HepG2 (cell line): ENCODE results near the gene FAM20C. TPM values are rescaled to one million over a fixed set of nuclear protein-coding genes. Genes with fewer than 3 reads are reported as not detected.

Experiments used
- ATAC-seq: fragments of 200-7000 bp; cut with Tn5 transposase; 3 replicates; pipeline ENCODE4 v1.9.1; 2020; ENCODE audit warnings: mild to moderate bottlenecking, moderate library complexity
- BruUV-seq: library from RNA; stranded (reverse); fragments of 400-500 nt; replicated peaks from 2 replicates; lab custom pipeline; 2021; lab: Mats Ljungman, UMichigan
- CTCF ChIA-PET: fragments of 300-600 bp; formaldehyde crosslinking; extraction: SDS; loops from one replicate; lab custom pipeline; 2021; ENCODE audit warnings: low total read pairs, inconsistent platforms, low intra/inter-chr PET ratio; lab: Yijun Ruan, JAX
- POLR2A ChIA-PET: fragments of 350-600 bp; sonication (Branson Sonifier 250); formaldehyde crosslinking; loops from one replicate; lab custom pipeline; 2020; ENCODE audit warnings: antibody characterized with exemption, inconsistent platforms; lab: Yijun Ruan, JAX
- DNase-seq: peaks from one replicate; pipeline ENCODE4 v3.0.0-alpha.2; 2015; ENCODE audit warnings: low spot score
- FAIRE-seq: peaks from 3 replicates; lab custom pipeline; 2011; peaks lifted over from hg19 to GRCh38; lab: Jason Lieb, UNC
- H2AFZ ChIP-seq: one replicate; pipeline ENCODE4 v1.6.1; 2011; ENCODE audit warnings: low read length, inconsistent platforms
- H3K27ac ChIP-seq: fragments of 300-600 bp; 3 replicates; pipeline ENCODE4 v1.8.0; 2011; ENCODE audit warnings: mixed run types, mild to moderate bottlenecking, mixed read lengths, low read length, inconsistent platforms; ENCODE audit not compliant: insufficient read depth; ENCODE audit errors: extremely low read length
- H3K27me3 ChIP-seq, 2 experiments: fragments of 200-600 bp in 1 of 2; 2 replicates in 1 of 2; 3 replicates in 1 of 2; pipeline versions ENCODE4 v1.6.0 to v1.8.0; 2011; ENCODE audit warnings: low read length in 2 of 2, mild to moderate bottlenecking in 2 of 2, moderate library complexity in 2 of 2, inconsistent platforms in 1 of 2; ENCODE audit not compliant: insufficient read depth in 2 of 2, control insufficient read depth in 1 of 2
- H3K36me3 ChIP-seq, 2 experiments: fragments of 200-600 bp in 1 of 2; replicated peaks in 1 of 2; 2 replicates in 1 of 2; 3 replicates in 1 of 2; pipeline versions ENCODE4 v1.5.1 to v1.8.0; 2011; ENCODE audit warnings: low read length in 2 of 2, inconsistent platforms in 1 of 2; ENCODE audit not compliant: insufficient read depth in 2 of 2, control insufficient read depth in 1 of 2
- H3K4me1 ChIP-seq: 2 replicates; pipeline ENCODE4 v1.5.1; 2012; ENCODE audit warnings: low read length, inconsistent platforms; ENCODE audit not compliant: insufficient read depth
- H3K4me2 ChIP-seq: 2 replicates; pipeline ENCODE4 v1.6.0; 2011; ENCODE audit warnings: low read depth, low read length, inconsistent platforms
- H3K4me3 ChIP-seq, 3 experiments: fragments of 200-600 bp in 1 of 3; sonication (generic), shearing (Covaris generic) in 1 of 3; replicated peaks in 1 of 3; 2 replicates each; pipeline ENCODE4 v1.5.1; 2011 to 2016; ENCODE audit warnings: low read length in 3 of 3, inconsistent platforms in 2 of 3, low read depth in 2 of 3, mild to moderate bottlenecking in 2 of 3, control low read depth in 1 of 3, mixed read lengths in 1 of 3; ENCODE audit not compliant: insufficient read depth in 1 of 3
- H3K79me2 ChIP-seq: one replicate; pipeline ENCODE4 v1.6.1; 2011; ENCODE audit warnings: low read length, inconsistent platforms; ENCODE audit not compliant: insufficient read depth
- H3K9ac ChIP-seq: 2 replicates; pipeline ENCODE4 v1.6.0; 2011; ENCODE audit warnings: mild to moderate bottlenecking, low read depth, low read length, inconsistent platforms; ENCODE audit not compliant: insufficient read depth
- H3K9me3 ChIP-seq: 2 replicates; pipeline ENCODE4 v1.5.1; 2012; ENCODE audit warnings: mild to moderate bottlenecking, low read length
- H4K20me1 ChIP-seq: 2 replicates; pipeline ENCODE4 v1.6.0; 2011; ENCODE audit warnings: inconsistent platforms, mild to moderate bottlenecking, low read length, moderate library complexity; ENCODE audit not compliant: insufficient read depth
- HOXA7 ChIP-seq: sonication (generic); formaldehyde crosslinking; IDR thresholded peaks from 2 replicates; pipeline ENCODE4 v1.8.1; 2022; ENCODE audit warnings: mild to moderate bottlenecking, missing genetic modification reagents, moderate library complexity
- KDM2A ChIP-seq: sonication (generic); formaldehyde crosslinking; IDR thresholded peaks from 2 replicates; pipeline ENCODE4 v1.4.0; 2020; ENCODE audit warnings: low read depth, missing genetic modification reagents, borderline replicate concordance
- MAX ChIP-seq: IDR thresholded peaks from 2 replicates; pipeline ENCODE4 v1.6.1; 2012; ENCODE audit warnings: inconsistent platforms
- NFE2L1 ChIP-seq: sonication (generic); formaldehyde crosslinking; IDR thresholded peaks from 2 replicates; pipeline ENCODE4 v1.4.0; 2020; ENCODE audit warnings: missing genetic modification reagents, mild to moderate bottlenecking, borderline replicate concordance
- ZBTB3 ChIP-seq: sonication (generic); formaldehyde crosslinking; IDR thresholded peaks from 2 replicates; pipeline ENCODE4 v1.4.0; 2020; ENCODE audit warnings: low read depth, mild to moderate bottlenecking, moderate library complexity, missing genetic modification reagents, borderline replicate concordance
- ZBTB33 ChIP-seq: sonication (generic); formaldehyde crosslinking; IDR thresholded peaks from 2 replicates; pipeline ENCODE4 v1.4.0; 2020; ENCODE audit warnings: missing genetic modification reagents
- ZBTB4 ChIP-seq: sonication (generic); formaldehyde crosslinking; IDR thresholded peaks from 2 replicates; pipeline ENCODE4 v1.4.0; 2020; ENCODE audit warnings: missing genetic modification reagents, mild to moderate bottlenecking, borderline replicate concordance
- ZMAT3 ChIP-seq: sonication (generic); formaldehyde crosslinking; conservative IDR thresholded peaks from 2 replicates; pipeline ENCODE4 v1.7.0; 2021; ENCODE audit warnings: missing genetic modification reagents
- ZNF362 ChIP-seq: sonication (generic); formaldehyde crosslinking; IDR thresholded peaks from 2 replicates; pipeline ENCODE4 v1.4.0; 2020; ENCODE audit warnings: missing genetic modification reagents, mild to moderate bottlenecking, borderline replicate concordance
- ZNF687 ChIP-seq: sonication (generic); formaldehyde crosslinking; IDR thresholded peaks from 2 replicates; pipeline ENCODE4 v1.5.1; 2020; ENCODE audit warnings: mild to moderate bottlenecking, missing genetic modification reagents, moderate library complexity
- WGBS: methylation state at CpG from one replicate; pipeline ENCODE4 v1.1.6; 2017; ENCODE audit warnings: low lambda C conversion rate; 5-methylcytosine and 5-hydroxymethylcytosine counted together
- in situ Hi-C: cut with HindIII; loops from 2 replicates; pipeline ENCODE4 v1.10.0; 2017; ENCODE audit warnings: low pct_unique_long_range_greater_than_20kb; ENCODE audit not compliant: extremely low pct_ligation_motif_present
- intact Hi-C: fragments of 100-400 bp; cut with micrococcal nuclease; formaldehyde crosslinking; loops from one replicate; pipeline ENCODE4 v1.10.0; 2022; ENCODE audit not compliant: unreplicated experiment
- polyA plus RNA-seq, 8 experiments: library from polyadenylated mRNA; depleted of rRNA in 3 of 8; stranded (reverse) in 7 of 8; unstranded in 1 of 8; fragments of >200 nt; fragmentation: Illumina TruSeq in 4 of 8; extraction: Trizol in 4 of 8; gene quantifications; 2 replicates each; pipeline versions ENCODE4 v1.2.1 to v1.2.3, GENCODE V29; 2011 to 2016; ENCODE audit warnings: low read depth in 4 of 8, missing spikeins in 1 of 8, mixed read lengths in 1 of 8; ENCODE audit not compliant: insufficient read depth in 1 of 8
- total RNA-seq, 5 experiments: library from RNA; depleted of rRNA; stranded (reverse); fragments of >200 nt; fragmentation: Illumina TruSeq; extraction: Trizol; gene quantifications; 2 replicates each; pipeline ENCODE4 v1.2.3, GENCODE V29; 2016; ENCODE audit warnings: low read depth in 1 of 5

FAM20C gene
- total and polyA plus RNA-seq, 2 of the 13 experiments (the other 11 are each of a cell fraction or from before 2014, with no cell fraction given): 11.9 to 19.9 TPM

GRCh38 chr7:149791-150636 is 42.4 kb upstream of the FAM20C start:
- ChIA-PET POLR2A (interaction anchor here (1.0 kb wide), 3 partner anchors 22 to 402 kb away, joined by 3 to 4 read pairs (median 3); no protein-coding TSS in a partner anchor), CTCF (no interaction called here)
- no TSS peak for BruUV-seq
- peak; percentile 66 for ATAC-seq
- no peak overlapping the region for H3K4me3 ChIP-seq
- WGBS: 93% methylated on average over 32 of the region's 41 CpGs
- peak overlapping the region; percentile 34; the same call in 1 of the 2 replicates for H3K4me2 ChIP-seq
- no peak for FAIRE-seq
- no peaks in the 10 kb centered on the region for H3K79me2 ChIP-seq
- H2AFZ ChIP-seq: no peak overlapping the region
- DNase-seq: no peak
- H3K27me3 ChIP-seq: peaks cover 0 to 14% of the 10 kb centered on the region in 2 experiments; a peak in 3 of 5 replicates
- intact Hi-C loops (no loop called here), in situ Hi-C loops (no loop called here)
- no peaks in the 10 kb centered on the region for H3K9me3 ChIP-seq
- no peak overlapping the region for H3K27ac ChIP-seq
- H3K9ac ChIP-seq: no peak overlapping the region
- no peaks in the 10 kb centered on the region for H3K36me3 ChIP-seq
- H3K4me1 ChIP-seq: peaks cover 19% of the 10 kb centered on the region
- H4K20me1 ChIP-seq: no peaks in the 10 kb centered on the region
- TF ChIP-seq ZMAT3 (CRISPR knock-in tag) (0 out of 2 replicates have a peak, but pooled peaks have one; percentile 34), NFE2L1 (CRISPR knock-in tag) (no peak), ZBTB33 (0 out of 2 replicates have a peak, but pooled peaks have one; percentile 34), MAX (peak; percentile 49; the same call in 1 of the 2 replicates), ZBTB4 (CRISPR knock-in tag) (no peak), KDM2A (CRISPR knock-in tag) (no peak), ZNF687 (CRISPR knock-in tag) (peak; percentile 43), ZNF362 (CRISPR knock-in tag) (no peak), ZBTB3 (CRISPR knock-in tag) (no peak), HOXA7 (CRISPR knock-in tag) (no peak)
